ENCODE data around the gene ZDHHC6.

The ZDHHC6 gene

DNA sequence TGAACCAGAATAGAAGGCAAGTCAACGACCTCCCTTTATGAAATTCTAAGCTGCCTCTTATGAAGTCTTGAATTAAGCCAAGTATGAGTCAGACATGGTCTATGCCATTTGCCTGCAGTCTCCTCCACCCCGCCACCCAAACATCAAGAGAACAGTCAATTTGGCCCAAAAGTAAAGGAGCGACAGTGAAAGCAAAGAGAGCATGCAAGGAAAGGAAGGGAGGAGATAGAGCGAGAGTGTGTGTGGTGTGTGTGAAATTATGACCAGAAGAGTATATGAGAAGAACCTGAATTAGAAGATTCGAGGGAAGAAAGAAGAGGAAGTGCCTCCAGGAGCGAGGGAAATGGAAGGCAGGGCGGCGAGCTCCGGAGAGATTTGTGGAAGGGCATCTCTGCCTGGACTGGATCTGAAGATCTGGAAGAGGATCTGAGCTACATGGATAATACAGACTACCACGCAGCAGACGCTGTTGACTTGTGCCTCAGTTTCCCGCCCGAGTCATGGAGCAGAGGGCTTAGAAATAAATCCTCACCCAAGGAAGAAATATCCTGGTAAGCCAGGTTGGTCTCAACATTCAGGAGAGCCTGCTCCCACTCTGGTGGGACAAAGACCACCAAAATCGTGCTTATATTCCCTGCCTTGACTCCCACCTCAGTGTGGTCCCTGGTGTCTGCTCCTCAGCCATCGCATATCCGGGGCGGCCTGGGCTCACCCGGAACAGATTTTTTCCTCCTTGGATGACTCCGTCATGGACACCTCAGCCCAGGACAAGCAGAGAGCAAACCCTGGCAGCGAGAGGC, 459 bp downstream of the ZDHHC6 start:
- peak; percentile 15 for DNase-seq (ENCODE audit: low read depth)
- TF ChIP-seq CTCF (IDR thresholded peaks at IDR 0.05; ENCODE audit: low read length, missing control alignments) = no peak
- peak overlapping the region; percentile 100 for H3K4me3 ChIP-seq (replicated peaks; ENCODE audit: low read depth, low read length)

GRCh38 chr10:112442063-112442462, 4.7 kb downstream of the ZDHHC6 start:
- TF ChIP-seq CTCF (IDR thresholded peaks at IDR 0.05; ENCODE audit: low read length, missing control alignments) = no peak
- H3K4me3 ChIP-seq (replicated peaks; ENCODE audit: low read depth, low read length) = no peak overlapping the region
- DNase-seq (ENCODE audit: low read depth) = no peak

DNA sequence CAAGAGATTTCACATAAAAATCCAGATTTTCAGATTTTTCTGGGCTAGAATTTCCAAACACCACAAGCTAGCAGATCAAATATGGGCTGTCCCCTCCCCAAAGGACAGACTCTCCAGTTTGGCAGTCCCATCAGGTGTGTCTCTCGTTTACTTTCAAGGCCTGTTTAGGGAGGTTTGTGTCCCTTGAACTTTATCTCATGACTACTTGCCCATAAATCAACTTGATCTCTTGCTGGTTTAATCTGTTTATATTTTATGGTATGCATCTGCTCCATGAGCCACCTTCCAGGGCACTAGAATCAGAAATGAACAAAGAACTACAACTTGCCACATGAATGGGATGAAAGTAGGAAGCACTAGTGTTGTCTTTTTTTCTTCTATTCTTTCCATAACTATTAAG, 5.2 kb downstream of the ZDHHC6 start:
- H3K4me3 ChIP-seq (replicated peaks; ENCODE audit: low read depth, low read length) = no peak overlapping the region

GRCh38 chr10:112438356-112438755, 8.4 kb downstream of the ZDHHC6 start:
- no peak for TF ChIP-seq CTCF (IDR thresholded peaks at IDR 0.05; ENCODE audit: low read length, missing control alignments)
- H3K4me3 ChIP-seq (replicated peaks; ENCODE audit: low read depth, low read length) = no peak overlapping the region
- DNase-seq (ENCODE audit: low read depth) = no peak

More for the DNA sequence above, 5.2 kb downstream of the ZDHHC6 start:
- DNase-seq (ENCODE audit: low read depth) = no peak
- no peak for TF ChIP-seq CTCF (IDR thresholded peaks at IDR 0.05; ENCODE audit: low read length, missing control alignments)

- H3K4me3 ChIP-seq (replicated peaks; ENCODE audit: low read depth, low read length) = no peak overlapping the region
- TF ChIP-seq CTCF (IDR thresholded peaks at IDR 0.05; ENCODE audit: low read length, missing control alignments) = peak; percentile 40
- peak; percentile 74 for DNase-seq (ENCODE audit: low read depth)
Measured at GRCh38 chr10:112434988-112435619, 11.6 kb downstream of the ZDHHC6 start.

- no peak for TF ChIP-seq CTCF (IDR thresholded peaks at IDR 0.05; ENCODE audit: low read length, missing control alignments)
- no peak for DNase-seq (ENCODE audit: low read depth)
- no peak overlapping the region for H3K4me3 ChIP-seq (replicated peaks; ENCODE audit: low read depth, low read length)
Measured at GRCh38 chr10:112433136-112433535, 13.6 kb downstream of the ZDHHC6 start.

All from fibroblast of pulmonary artery (primary cell).